Ishikawa (cell line): ENCODE results near the gene RPRD1A.

Experiments used
- CEBPB ChIP-seq: IDR thresholded peaks from 2 replicates; pipeline ENCODE4 v1.6.1; 2012
- CREB1 ChIP-seq: IDR thresholded peaks from 2 replicates; pipeline ENCODE4 v1.6.1; 2012; ENCODE audit warnings: low read depth
- EGR1 ChIP-seq: IDR thresholded peaks from 2 replicates; pipeline ENCODE4 v1.6.1; 2012
- EP300 ChIP-seq: IDR thresholded peaks from 2 replicates; pipeline ENCODE4 v1.6.1; 2012; ENCODE audit warnings: borderline replicate concordance
- FOXM1 ChIP-seq: IDR thresholded peaks from 2 replicates; pipeline ENCODE4 v1.6.1; 2012; ENCODE audit warnings: low read depth, borderline replicate concordance
- NFIC ChIP-seq: IDR thresholded peaks from 2 replicates; pipeline ENCODE4 v1.6.1; 2012
- RAD21 ChIP-seq: IDR thresholded peaks from 2 replicates; pipeline ENCODE4 v1.6.1; 2012; ENCODE audit warnings: low read depth
- TAF1 ChIP-seq: IDR thresholded peaks from 2 replicates; pipeline ENCODE4 v1.6.1; 2012; ENCODE audit warnings: low read depth, mild to moderate bottlenecking
- TCF12 ChIP-seq: IDR thresholded peaks from 2 replicates; pipeline ENCODE4 v1.6.1; 2012; ENCODE audit warnings: low read depth
- TEAD4 ChIP-seq: IDR thresholded peaks from 2 replicates; pipeline ENCODE4 v1.6.1; 2012
- YY1 ChIP-seq: IDR thresholded peaks from 2 replicates; pipeline ENCODE4 v1.6.1; 2012; ENCODE audit warnings: low read depth
- ZBTB7A ChIP-seq: IDR thresholded peaks from 2 replicates; pipeline ENCODE4 v1.6.1; 2012; ENCODE audit warnings: low read depth
- TF ChIP-seq, protein P1 (sequence below): IDR thresholded peaks from 2 replicates; pipeline ENCODE4 v1.6.1; 2012
- TF ChIP-seq, protein P2 (sequence below): IDR thresholded peaks from 2 replicates; pipeline ENCODE4 v1.6.1; 2012
- TF ChIP-seq, protein P3 (sequence below): IDR thresholded peaks from 2 replicates; pipeline ENCODE4 v1.6.1; 2012; ENCODE audit warnings: low read depth, mild to moderate bottlenecking

The RPRD1A gene

DNA sequence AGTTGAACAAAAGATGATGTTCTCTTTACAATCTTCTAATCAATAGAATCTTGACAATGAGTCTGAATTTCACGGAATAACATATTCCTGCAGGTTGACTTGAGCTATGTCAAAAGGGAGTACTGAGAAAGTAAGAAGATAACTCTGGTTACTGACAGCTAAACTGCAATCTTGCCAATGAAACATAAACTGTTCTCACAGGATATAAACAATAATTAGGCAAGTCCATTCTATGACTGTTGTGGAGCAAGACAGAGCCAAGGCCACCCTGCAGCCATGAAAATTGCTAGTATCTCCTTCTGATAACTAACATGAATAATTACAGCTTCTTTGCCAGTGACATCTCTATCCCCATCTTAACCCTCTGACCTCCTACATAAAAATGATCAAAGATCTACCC is 6.3 kb upstream of the RPRD1A start:
- TF ChIP-seq CEBPB: no peak
- no peak for TF ChIP-seq NFIC
- TF ChIP-seq TCF12: no peak
- no peak for TF ChIP-seq YY1
- no peak for TF ChIP-seq EGR1
- TF ChIP-seq, protein P1, sequence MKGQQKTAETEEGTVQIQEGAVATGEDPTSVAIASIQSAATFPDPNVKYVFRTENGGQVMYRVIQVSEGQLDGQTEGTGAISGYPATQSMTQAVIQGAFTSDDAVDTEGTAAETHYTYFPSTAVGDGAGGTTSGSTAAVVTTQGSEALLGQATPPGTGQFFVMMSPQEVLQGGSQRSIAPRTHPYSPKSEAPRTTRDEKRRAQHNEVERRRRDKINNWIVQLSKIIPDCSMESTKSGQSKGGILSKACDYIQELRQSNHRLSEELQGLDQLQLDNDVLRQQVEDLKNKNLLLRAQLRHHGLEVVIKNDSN: no peak
- TF ChIP-seq RAD21: no peak
- TF ChIP-seq, protein P2, sequence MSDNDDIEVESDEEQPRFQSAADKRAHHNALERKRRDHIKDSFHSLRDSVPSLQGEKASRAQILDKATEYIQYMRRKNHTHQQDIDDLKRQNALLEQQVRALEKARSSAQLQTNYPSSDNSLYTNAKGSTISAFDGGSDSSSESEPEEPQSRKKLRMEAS: no peak
- TF ChIP-seq TEAD4: no peak
- TF ChIP-seq, protein P3, sequence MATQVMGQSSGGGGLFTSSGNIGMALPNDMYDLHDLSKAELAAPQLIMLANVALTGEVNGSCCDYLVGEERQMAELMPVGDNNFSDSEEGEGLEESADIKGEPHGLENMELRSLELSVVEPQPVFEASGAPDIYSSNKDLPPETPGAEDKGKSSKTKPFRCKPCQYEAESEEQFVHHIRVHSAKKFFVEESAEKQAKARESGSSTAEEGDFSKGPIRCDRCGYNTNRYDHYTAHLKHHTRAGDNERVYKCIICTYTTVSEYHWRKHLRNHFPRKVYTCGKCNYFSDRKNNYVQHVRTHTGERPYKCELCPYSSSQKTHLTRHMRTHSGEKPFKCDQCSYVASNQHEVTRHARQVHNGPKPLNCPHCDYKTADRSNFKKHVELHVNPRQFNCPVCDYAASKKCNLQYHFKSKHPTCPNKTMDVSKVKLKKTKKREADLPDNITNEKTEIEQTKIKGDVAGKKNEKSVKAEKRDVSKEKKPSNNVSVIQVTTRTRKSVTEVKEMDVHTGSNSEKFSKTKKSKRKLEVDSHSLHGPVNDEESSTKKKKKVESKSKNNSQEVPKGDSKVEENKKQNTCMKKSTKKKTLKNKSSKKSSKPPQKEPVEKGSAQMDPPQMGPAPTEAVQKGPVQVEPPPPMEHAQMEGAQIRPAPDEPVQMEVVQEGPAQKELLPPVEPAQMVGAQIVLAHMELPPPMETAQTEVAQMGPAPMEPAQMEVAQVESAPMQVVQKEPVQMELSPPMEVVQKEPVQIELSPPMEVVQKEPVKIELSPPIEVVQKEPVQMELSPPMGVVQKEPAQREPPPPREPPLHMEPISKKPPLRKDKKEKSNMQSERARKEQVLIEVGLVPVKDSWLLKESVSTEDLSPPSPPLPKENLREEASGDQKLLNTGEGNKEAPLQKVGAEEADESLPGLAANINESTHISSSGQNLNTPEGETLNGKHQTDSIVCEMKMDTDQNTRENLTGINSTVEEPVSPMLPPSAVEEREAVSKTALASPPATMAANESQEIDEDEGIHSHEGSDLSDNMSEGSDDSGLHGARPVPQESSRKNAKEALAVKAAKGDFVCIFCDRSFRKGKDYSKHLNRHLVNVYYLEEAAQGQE: no peak

DNA sequence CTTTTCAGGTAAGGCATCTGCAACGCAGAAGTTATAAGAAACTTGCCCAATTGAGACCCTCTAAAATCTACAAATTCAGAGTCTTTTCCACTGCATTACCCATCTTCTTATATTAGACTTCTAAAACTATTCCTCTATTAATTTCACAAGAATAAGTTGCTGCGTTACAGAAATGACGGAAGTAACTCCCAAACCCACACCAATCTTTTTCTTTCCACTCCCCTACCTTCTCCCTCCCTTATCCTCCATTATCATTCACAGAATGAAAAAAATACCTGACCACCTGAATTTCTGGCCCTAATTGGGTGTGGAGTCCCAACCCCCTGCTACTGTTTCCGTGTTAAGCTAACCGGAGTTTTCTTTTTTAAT is 689 bp downstream of the RPRD1A start:
- TF ChIP-seq, protein P3: no peak
- TF ChIP-seq TCF12 (no peak), RAD21 (no peak), CREB1 (no peak), EP300 (no peak), NFIC (no peak), EGR1 (no peak), YY1 (no peak), FOXM1 (no peak), TEAD4 (no peak), TAF1 (no peak), ZBTB7A (no peak), CEBPB (no peak)
- TF ChIP-seq, protein P1: no peak
- TF ChIP-seq, protein P2: no peak

DNA sequence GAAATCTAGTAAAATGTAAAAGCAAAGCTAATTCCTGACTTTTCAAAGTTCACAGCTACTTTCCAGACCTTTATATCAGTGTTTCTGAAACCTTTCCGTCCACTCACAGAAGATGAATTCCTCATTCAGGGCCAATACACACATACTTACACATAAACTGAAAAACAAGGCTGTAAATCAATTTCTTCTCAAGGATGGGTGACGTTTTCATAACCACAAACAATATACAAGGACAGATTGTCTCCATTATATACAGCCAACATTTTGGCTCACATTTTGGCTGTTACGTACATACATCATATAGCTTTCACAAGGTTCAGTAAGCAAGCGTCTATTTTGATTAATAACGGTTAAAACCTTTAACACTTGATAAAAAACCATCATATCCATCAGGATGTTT is 1.4 kb downstream of the RPRD1A start:
- TF ChIP-seq ZBTB7A (no peak), FOXM1 (no peak), TCF12 (no peak), YY1 (no peak), TAF1 (no peak), CREB1 (no peak), CEBPB (no peak), EP300 (no peak), RAD21 (no peak), TEAD4 (no peak)
- TF ChIP-seq, protein P1: no peak
- TF ChIP-seq, protein P2: no peak

DNA sequence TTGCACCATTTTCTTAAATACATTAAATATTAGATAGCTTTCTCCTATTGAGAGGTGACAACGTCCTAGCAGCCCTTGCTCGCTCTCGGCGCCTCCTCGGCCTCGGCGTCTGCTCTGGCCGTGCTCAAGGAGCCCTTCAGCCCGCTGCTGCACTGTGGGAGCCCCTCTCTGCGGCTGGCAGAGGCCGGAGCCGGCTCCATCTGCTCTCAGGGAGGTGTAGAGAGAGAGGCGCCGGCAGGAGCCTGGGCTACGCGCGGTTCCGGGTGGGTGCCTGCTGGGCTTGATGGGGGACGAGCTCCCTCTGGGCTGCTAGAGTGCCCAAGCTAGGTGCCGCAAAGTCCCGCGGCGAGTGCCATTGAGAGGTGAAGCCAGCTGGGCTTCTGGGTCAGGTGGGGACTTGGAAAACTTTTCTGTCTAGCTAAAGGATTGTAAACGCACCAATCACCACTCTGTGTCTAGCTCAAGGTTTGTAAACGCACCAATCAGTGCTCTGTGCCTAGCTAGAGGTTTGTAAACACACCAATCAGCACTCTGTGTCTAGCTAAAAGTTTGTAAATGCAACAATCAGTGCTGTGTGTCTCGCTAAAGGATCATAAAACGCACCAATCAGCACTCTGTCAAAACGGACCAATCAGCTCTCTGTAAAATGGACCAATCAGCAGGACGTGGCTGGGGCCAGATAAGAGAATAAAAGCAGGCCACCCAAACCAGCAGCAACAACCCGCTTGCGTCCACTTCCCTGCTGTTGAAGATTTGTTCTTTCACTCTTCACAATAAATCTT is 3.1 kb downstream of the RPRD1A start:
- TF ChIP-seq, protein P2: no peak
- TF ChIP-seq YY1: no peak
- no peak for TF ChIP-seq TAF1
- no peak for TF ChIP-seq TCF12
- TF ChIP-seq, protein P3: no peak
- TF ChIP-seq, protein P1: no peak
- no peak for TF ChIP-seq RAD21
- TF ChIP-seq CREB1: no peak
- TF ChIP-seq NFIC: no peak
